Measurements from ENCODE around the gene MYO1F.
"Not testable (repeated sequence)": the region's sequence is repeated elsewhere in the genome, so short reads cannot be mapped to it uniquely, and the experiment has no call there.

Gene MYO1F

DNA sequence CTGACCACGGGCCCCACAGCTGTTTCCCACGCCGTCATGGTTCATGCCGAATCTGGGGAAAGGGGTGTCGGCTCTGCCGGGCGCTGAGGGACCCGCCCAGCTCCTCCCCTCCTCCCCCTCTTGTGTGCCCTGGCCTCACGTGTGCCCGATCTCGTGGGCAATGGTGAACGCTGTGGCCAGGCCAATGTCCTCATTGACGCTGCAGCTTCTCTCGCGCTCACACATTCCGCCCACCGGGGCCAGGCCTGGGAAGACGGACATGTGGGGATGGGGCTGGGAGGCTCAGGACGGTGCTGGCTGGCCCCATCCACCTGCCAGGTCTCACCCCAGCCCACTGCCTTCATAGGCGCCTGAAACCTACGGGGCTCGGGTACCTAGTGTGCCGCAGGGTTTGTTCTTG, 18.9 kb upstream of the MYO1F start:
- DNase-seq = no peak

DNA sequence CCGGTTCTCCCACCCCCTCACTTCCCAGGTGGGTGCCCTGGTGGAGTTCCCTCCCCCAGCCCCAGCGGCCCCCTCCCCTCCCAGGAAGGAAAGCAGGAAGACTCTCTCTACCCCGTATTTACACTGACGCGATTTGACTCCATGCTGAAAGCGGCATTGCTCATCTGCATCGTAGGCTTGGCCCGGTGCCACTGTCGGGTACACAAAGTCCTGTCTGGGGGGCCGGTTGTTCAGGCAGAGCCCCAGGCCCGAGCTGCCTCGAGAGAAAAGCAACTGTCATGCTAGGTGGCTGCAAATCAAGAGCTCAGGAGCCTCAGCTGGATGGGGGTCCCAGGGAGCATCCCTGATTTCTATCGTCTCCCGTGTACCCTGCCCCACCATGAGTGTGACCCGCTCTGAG, 18.4 kb upstream of the MYO1F start:
- no peak for DNase-seq

- no peak for DNase-seq
These were observed 16.7 kb upstream of the MYO1F start for GRCh38 chr19:8593931-8594330.

- DNase-seq = no peak
These were observed 15.2 kb upstream of the MYO1F start for GRCh38 chr19:8592231-8593009.

GRCh38 chr19:8589177-8589714, 12.0 kb upstream of the MYO1F start:
- DNase-seq = no peak

- no peak for DNase-seq
These were observed 8.9 kb upstream of the MYO1F start for GRCh38 chr19:8585894-8586750.

- no peak for DNase-seq
These were observed 8.0 kb upstream of the MYO1F start for GRCh38 chr19:8584965-8585893.

DNA sequence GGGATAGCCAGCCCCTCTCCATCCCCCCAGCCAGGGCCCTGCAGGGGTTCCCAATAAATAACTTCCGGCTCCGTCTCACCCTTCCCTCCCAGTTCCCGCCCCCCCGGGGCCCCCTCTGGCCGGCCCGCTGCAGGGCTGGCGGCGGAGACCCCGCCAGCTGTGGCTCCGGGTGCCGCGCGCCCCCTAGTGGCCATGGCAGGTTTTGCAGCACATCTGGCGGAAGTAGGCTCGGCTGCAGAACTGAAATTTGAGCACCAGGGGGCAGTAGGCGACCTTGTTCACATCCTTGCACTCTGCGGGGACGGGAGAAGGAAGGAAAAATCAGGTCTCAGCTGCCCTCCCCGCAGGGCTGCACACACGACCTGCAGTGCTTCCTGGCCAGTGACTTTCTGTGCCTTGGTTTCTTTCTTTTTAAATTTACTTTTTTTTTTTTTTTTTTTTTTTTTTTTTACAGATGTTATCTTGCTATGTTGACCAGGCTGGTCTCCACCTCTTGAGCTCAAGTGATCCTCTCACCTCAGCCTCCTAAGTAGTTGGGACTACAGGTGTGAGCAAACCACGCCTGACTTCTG, 3.6 kb upstream of the MYO1F start:
- peak; percentile 31 for DNase-seq

- DNase-seq = peak; percentile 17
These were observed 1.5 kb upstream of the MYO1F start for GRCh38 chr19:8578642-8579265.

DNA sequence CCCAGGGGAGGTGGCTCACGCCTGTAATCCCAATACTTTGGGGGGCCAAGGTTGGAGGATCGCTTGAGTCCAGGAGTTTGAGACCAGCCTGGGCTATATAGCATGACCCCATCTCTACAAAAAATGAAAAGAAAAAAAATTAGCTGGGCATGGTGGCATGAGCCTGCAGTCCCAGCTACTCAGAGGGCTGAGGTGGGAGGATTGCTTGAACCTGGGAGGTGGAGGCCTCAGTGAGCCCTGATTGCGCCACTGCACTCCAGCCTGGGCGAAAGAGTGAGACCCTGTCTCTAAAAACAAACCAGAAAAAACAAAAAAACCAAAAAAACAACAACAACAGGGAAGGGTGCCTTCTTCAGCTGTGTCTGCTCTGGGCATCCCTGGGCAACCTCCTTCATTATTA, 499 bp upstream of the MYO1F start:
- no peak for DNase-seq

GRCh38 chr19:8576273-8576993, 809 bp downstream of the MYO1F start:
- DNase-seq = no peak

DNA sequence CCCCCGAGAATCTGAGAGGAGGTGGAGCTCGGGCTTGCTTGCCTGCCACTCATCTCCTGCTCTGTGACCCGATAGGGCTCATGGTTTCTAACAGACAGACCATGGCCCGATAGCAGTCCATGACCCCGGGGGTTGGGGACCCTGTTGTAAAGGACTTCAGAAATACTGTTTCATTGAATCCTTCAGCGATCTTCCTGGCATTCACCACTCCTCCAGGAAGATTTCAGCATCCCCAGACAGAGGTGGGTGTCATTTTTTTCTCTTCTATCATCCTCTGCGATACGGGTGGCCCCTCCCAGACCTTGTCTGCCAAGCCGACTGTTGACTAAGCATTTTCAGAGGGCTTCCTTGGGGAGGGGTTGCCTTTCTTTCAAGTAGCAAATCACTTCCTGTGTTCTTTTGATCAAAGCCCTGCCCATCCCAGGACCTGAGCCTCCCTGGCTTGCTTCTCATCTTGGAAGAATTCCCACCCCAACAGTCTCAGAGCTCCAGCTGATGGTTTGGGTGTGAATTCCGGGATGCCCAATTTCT, 1.7 kb downstream of the MYO1F start:
- DNase-seq = no peak

GRCh38 chr19:8574619-8574922, 2.7 kb downstream of the MYO1F start:
- not testable (repeated sequence) for DNase-seq

GRCh38 chr19:8573316-8573715, 3.9 kb downstream of the MYO1F start:
- no peak for DNase-seq

GRCh38 chr19:8571006-8571411, 6.2 kb downstream of the MYO1F start:
- DNase-seq = no peak

GRCh38 chr19:8569066-8569771, 8.0 kb downstream of the MYO1F start:
- no peak for DNase-seq

DNA sequence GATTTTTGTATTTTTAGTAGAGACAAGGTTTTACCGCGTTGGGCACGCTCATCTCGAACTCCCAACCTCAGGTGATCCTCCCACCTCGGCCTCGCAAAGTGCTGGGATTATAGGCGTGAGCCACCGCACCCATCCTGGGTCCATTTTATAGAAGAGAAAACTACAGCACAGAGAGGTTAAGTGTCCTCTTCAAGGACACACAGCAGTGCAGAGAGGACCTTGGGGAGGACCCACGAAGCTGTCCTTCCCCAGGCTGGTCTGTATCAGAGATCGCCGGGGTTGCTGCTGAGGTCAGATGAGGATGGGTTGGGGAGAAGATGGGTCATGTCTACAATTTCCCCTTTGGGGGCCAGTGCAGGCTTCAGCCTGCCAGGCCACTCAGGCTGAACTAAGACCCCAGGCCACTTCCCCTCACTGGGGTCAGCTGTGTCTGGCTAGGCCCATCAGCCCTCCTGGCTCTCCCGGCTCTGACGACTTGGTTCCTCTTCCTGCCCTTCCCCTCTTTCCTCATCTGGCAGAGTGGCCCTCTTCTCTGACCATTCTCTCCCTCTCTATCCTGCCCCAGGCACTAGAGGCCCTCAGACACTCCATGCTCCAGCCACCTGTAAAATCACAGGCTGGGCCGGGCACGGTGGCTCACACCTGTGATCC, 9.6 kb downstream of the MYO1F start:
- DNase-seq = no peak

- DNase-seq = no peak
These were observed 10.4 kb downstream of the MYO1F start for GRCh38 chr19:8566855-8567254.

DNA sequence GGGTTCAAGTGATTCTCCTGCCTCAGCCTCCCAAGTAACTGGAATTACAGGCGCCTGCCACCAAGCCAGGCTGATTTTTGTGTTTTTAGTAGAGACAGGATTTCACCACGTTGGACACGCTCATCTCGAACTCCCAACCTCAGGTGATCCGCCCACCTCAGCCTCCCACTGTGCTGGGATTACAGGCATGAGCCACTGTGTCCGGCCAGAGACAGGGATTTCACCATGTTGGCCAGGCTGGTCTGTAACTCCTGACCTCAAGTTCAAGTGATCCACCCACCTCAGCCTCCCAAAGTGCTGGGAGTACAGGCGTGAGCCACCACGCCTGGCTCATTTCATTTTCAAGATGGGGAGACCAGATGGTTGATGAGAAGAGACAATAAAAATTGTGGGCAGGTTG, 12.4 kb downstream of the MYO1F start:
- DNase-seq = not testable (repeated sequence)
